HG03108 (cell line): ENCODE measurements around the gene WDR18.
A peak's percentile ranks its signal among the peaks of the same experiment; 100 is the strongest.

Experiments
- ATAC-seq: cut with Tn5 transposase; IDR thresholded peaks from one replicate; pipeline ENCODE4 v1.9.1; 2021; ENCODE audit warnings: moderate library complexity; ENCODE audit not compliant: unreplicated experiment

Gene WDR18

GRCh38 chr19:984165-984967 lies at the start of gene WDR18:
TSS of gene WDR18 (plus strand) at chr19:984345. CDS start at chr19:984354, 9 bp downstream.
- peak; percentile 46 for ATAC-seq

- ATAC-seq: no peak
Measured at GRCh38 chr19:934865-935479, 49.2 kb upstream of the WDR18 start.

GRCh38 chr19:936175-936546 lies 48.0 kb upstream of the WDR18 start:
- ATAC-seq: no peak

- no peak for ATAC-seq
Measured at GRCh38 chr19:937259-937694, 46.9 kb upstream of the WDR18 start.

GRCh38 chr19:938233-938923 lies 45.8 kb upstream of the WDR18 start:
- no peak for ATAC-seq

- no peak for ATAC-seq
Measured at GRCh38 chr19:939439-939838, 44.7 kb upstream of the WDR18 start.

- no peak for ATAC-seq
Measured at GRCh38 chr19:939922-940321, 44.2 kb upstream of the WDR18 start.

- peak; percentile 40 for ATAC-seq
Measured at GRCh38 chr19:940591-941291, 43.4 kb upstream of the WDR18 start.

- ATAC-seq: no peak
Measured at GRCh38 chr19:941292-942132, 42.6 kb upstream of the WDR18 start.

GRCh38 chr19:942133-942645 lies 42.0 kb upstream of the WDR18 start:
- ATAC-seq: no peak

GRCh38 chr19:943551-944170 lies 40.5 kb upstream of the WDR18 start:
- no peak for ATAC-seq

- no peak for ATAC-seq
Measured at GRCh38 chr19:944171-944567, 40.0 kb upstream of the WDR18 start.

GRCh38 chr19:944663-945241 lies 39.4 kb upstream of the WDR18 start:
- no peak for ATAC-seq

GRCh38 chr19:945401-946252 lies 38.5 kb upstream of the WDR18 start:
- ATAC-seq: no peak

GRCh38 chr19:947090-947706 lies 36.9 kb upstream of the WDR18 start:
- no peak for ATAC-seq

GRCh38 chr19:947707-948539 lies 36.2 kb upstream of the WDR18 start:
- ATAC-seq: peak; percentile 64

- ATAC-seq: no peak
Measured at GRCh38 chr19:948842-949496, 35.2 kb upstream of the WDR18 start.
